Hypothalamus (tissue), 51 donors: Measurements from ENCODE around the gene DNAAF5.
"Not testable (repeated sequence)": the region's sequence is repeated elsewhere in the genome, so short reads cannot be mapped to it uniquely, and the experiment has no call there.

Experiments used
- DNase-seq, 51 donors: peaks; one replicate each; lab custom pipeline; 2025; lab: John Stamatoyannopoulos, UW

DNAAF5 gene

DNA sequence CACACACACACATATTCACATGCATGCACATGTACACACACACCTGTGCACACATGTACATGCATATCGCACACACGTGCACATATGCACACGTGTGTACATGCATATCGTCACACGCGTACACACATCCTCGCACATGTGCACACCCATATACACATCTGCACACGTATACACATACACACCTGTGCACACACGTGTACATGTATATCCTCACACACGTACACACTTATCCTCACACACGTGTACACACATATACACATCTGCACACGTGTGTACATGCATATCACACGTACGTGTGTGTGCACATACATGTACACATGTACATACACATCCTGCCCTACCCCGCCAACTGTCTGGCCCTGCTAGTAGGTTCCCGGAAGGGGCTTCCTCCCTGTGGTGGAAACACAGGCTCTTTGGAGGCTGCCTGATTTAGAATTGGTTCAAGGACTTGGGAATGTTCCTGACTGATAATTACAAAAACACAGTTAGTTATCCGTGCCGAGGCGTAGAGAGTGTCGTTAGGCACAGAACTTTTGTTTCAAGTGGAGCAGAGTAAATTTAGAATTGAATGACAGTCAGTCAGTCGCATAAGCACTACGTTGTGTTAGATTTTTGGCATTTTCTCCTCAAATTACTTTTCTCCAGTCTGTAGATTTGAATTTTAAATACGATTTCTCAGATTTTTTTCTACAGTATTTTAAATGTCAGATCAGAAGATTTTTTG is 19.1 kb downstream of the DNAAF5 start:
- DNase-seq, result no peak

DNA sequence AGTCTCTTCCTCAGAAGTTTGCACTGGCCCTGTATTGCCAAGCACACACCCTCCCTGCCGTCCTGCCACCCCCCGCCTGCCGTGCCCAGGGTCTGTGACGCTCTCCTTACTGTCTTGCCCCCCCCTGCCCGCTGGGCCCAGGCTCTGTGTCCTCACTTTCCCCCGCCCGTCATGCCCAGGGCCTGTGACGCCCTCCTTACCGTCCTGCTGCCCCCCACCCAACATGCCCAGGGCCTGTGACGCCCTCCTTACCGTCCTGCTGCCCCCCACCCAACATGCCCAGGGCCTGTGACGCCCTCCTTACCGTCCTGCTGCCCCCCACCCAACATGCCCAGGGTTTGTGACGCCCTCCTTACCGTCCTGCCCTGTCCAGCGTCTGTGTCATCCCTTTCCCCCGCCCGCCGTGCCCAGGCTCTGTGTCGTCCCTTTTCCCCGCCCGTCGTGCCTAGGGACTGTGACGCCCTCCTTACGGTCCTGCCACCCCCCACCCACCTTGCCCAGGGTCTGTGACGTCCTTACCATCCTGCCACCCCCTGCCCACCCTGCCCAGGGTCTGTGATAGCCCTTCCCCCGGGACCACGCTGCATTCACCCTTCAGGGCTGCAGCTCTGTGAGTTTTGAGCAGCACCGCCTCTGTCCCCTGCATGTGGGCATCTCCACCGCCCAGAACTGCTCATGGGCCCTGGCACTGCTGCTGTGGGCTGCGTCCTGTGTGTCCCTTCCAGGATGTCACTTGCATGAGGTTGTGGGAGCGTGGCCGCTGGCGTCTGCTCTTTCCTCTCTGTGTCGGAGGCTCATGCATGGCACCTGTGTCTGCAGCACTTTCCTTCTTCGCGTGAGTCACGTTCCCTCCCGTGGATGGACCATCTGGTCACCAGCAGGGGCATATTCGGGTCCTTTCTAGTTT is 19.9 kb downstream of the DNAAF5 start:
- no peak for DNase-seq

DNA sequence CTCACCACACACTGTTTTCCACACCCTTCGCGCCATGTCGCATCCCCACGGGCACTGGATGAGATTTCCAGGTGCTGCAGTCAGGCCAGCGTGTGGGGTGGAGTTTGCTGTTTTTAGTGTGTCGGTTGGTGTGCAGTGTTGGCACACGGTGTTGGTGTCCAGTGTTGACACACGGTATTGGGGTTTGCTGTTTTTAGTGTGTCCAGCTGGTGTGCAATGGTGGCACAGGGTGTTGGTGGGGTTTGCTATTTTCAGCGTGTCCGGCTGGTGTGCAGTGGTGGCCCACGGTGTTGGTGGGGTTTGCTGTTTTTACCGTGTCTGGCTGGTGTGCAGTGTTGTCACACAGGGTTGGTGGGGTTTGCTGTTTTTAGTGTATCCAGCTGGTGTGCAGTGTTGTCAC is 20.7 kb downstream of the DNAAF5 start:
- no peak for DNase-seq

GRCh38 chr7:748446-748845 is 21.9 kb downstream of the DNAAF5 start:
- DNase-seq, result no peak

- peak in 6 of 51 donors; percentile 4 to 23 (median 8) for DNase-seq
These were observed 22.6 kb downstream of the DNAAF5 start for GRCh38 chr7:749140-749551.

GRCh38 chr7:750111-750905 is 23.8 kb downstream of the DNAAF5 start:
- no peak for DNase-seq

DNA sequence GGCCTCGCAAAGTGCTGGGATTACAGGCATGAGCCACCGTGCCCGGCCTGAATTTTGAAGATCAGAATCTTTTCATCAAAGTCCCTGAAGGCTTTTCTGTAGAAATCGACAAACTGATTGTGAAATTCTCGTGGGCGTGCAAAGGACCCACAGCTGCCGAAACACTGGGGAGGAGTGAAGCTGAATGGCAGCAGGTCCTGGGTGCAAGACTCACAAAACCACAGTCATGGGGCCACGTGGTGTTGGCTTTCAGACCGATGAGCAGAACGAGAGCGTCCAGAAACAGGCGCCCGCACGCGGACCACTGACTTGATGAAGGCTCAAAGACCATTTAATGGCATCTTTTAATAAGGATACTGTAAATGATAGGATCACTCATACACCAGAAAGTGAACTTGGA is 25.3 kb downstream of the DNAAF5 start:
- no peak for DNase-seq

DNA sequence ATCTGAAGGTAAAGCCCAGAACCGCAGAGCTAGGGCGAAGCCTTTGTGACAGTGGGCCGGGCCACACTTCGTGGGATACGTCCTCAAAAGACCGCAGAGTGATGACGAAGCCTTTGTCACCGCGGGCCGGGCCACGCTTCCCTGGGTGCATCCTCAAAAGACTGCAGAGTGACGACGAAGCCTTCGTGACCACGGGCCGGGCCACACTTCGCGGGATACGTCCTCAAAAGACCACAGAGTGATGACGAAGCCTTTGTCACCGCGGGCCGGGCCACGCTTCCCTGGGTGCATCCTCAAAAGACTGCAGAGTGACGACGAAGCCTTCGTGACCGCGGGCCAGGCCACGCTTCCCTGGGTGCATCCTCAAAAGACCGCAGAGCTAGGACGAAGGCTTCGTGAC is 25.8 kb downstream of the DNAAF5 start:
- not testable (repeated sequence) for DNase-seq

- DNase-seq, result no peak
These were observed 26.7 kb downstream of the DNAAF5 start for GRCh38 chr7:753190-753589.

DNA sequence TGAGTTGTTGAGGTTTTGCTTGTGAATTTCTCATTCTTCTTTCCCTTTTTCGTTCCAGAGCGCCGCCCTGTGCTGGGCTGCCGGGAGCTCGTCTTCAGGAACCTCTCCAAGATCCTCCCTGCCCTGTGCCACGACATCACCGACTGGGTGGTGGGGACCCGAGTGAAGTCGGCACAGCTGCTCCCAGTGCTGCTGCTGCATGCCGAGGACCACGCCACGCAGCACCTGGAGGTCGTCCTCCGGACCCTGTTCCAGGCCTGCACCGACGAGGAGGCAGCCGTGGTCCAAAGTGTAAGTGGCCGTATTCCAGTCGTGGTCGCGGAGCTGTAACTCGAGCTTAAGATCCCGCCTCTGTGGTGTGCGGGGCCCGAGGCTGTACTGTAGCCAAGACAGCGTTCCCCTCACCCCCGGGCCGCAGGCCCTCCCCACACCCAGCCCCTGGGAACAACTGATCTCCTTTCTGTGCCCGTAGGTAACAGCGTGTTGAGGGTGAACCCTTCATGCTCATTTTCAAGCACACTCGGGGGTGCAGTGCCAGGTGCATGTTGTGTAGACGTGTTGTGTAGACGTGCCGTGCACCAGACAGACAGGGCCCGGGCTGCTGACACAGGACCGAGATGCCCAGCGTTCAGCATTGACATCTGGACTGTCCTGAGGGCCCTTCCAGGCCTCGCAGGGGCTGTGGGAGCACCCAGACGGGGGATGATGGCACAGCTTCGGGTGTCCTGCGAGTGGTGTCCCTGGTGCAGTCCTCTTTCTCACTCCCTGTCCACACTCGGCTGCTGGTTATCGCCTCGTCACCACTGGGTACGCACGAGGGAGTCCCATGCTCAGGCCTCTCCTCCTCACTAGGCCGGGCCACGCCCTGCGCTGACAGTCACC is 28.3 kb downstream of the DNAAF5 start:
- no peak for DNase-seq

DNA sequence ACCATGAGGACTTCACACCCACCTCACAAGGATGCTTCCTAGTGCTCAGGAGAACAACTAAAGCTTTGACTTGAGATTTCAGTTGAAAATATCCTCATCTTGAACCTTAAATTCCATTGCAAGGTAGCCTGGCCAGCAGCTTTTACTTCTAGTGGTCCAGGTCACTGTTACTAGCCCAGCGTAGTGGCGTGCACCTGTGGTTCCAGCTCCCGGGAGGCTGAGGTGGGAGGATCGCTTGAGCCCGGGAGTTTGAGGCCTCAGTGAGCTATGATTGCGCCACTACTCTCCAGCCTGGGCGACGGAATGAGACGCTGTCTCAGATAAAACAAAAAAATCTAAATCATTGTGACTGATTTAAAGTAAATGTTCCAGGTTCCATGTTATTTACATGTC is 28.9 kb downstream of the DNAAF5 start:
- no peak for DNase-seq

GRCh38 chr7:756231-756927 is 29.9 kb downstream of the DNAAF5 start:
- no peak for DNase-seq

GRCh38 chr7:756928-757560 is 30.5 kb downstream of the DNAAF5 start:
- no peak for DNase-seq

GRCh38 chr7:757741-758163 is 31.3 kb downstream of the DNAAF5 start:
- DNase-seq, result no peak

DNA sequence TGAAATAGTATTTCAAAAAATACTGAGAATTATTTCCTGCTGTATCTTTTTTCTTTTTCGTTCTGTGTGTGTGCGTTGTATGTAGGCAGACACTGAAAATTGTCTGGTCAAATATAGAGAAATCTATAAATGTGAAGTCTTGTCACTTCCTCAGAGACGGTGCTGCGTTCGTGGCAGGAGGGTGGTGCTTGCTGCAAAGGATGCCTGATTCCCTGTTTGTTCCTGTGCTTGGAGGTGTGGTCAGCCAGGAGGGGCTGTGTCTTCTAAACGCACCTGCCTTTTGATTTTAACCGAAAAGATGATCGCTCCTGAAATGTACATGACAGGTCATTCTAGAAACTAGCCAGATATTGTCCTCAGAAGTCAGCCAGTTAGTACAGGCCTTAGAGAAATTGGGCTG is 33.1 kb downstream of the DNAAF5 start:
- no peak for DNase-seq

DNA sequence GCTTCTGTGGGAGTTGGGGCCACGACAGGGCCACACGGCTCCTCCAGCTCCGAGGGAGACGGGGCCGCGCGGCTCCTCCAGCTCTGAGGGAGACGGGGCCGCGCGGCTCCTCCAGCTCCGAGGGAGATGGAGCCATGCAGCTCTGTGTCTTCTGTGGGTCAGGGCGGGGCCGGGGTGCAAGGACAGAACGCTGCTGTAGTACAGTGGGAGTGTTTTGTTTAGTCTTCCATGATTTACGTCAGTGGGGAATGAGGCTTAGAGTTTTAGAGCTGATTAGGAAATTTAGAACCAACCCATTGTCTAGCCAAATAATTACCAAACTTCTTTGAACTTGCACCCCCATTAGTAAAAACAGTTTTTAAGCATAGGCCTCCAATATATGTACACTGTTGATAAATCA is 33.5 kb downstream of the DNAAF5 start:
- DNase-seq, result no peak

DNA sequence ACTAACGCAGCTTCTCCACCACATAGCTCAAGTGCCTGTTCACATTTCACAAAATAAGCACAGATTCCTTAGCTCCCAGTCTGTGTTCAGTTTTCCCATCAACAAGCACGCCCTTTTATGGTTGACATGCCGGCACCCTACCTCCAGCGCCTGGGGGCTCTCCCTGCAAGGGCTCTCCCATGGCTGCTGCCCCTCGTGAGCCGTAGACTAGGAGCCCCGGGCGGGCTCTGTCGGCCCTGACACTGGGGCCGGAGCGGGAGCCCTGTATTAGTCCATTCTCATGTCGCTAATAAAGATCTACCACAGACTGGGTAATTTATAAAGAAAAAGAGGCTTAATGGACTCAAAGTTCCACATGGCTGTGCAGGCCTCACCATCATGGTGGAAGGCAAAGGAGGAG is 34.6 kb downstream of the DNAAF5 start:
- DNase-seq, result no peak

GRCh38 chr7:761631-762030 is 35.1 kb downstream of the DNAAF5 start:
- DNase-seq, result no peak

GRCh38 chr7:762885-763284 is 36.4 kb downstream of the DNAAF5 start:
- no peak for DNase-seq
